NCI-H82 treated with DMSO at 0.1 percent for 48 hours (cell line): ENCODE results near the gene UAP1L1.

Source experiments
- DNase-seq: peaks from one replicate; lab custom pipeline; 2025; ENCODE audit not compliant: unreplicated experiment; lab: John Stamatoyannopoulos, UW

The UAP1L1 gene

DNA sequence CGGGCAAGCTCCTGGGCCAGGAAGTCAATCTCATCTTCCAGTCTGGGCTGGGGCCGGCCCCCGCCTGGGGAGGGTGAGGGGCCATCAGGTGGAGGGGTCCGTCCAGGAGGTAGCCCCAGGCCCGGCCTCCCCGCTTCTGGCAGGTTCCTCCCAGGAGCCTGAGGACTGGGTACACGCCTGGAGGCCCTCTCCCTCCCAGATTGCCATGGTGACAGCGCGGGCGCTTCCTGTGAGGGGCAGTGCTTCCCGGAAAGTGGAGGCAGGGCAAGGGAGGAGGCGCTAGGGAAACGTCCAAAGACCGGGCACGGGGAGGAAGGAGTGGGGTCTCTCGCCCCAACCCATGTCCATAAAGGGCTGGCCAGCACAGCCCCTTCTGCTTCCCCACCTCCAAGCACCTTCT lies 36.2 kb upstream of the UAP1L1 start:
- DNase-seq: no peak

DNA sequence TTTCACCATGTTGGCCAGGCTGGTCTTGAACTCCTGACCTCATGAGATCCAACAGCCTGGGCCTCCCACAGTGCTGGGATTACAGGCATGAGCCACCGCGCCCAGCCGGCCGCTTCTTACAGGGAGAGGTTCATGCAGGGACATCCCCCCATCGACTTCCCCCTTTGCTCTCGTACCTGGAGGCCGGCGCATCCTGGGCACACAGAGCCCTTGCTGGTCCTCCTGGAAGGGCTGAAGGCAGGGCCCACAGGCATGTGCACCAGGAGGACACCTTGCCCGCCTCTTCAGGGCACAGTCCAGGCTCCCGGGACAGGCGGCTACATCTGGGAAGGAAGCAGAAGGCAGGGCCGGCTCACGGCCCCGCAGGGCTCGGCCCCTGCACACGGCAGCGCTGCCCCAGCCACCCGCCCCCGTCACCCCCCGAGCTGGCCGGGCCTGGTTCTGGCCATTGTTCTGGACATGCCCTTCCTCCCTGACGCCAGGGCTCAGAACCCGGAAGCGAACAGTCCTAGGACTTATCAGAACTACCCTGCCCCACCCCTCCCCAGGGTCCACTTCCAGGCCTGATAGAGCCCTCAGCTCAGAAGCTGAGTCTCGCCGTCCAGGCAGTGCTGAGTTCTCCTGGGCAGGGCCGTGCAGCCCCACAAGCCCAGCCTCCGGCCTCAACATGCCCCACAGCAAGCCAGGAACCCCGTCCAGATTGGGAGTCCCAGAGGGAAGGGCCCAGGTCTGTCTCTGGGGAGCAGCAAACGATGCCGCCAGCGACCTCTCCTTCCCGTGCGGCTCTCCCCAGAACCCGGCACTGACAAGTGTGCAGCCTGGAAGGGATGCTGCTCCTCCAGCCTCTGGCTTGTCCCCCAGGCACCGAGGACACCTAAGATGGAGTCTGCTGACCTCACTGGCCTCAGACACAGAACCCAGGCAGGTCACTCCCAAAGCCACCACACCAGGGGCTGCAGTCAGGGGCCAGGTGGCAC lies 34.3 kb upstream of the UAP1L1 start:
- DNase-seq: no peak

DNA sequence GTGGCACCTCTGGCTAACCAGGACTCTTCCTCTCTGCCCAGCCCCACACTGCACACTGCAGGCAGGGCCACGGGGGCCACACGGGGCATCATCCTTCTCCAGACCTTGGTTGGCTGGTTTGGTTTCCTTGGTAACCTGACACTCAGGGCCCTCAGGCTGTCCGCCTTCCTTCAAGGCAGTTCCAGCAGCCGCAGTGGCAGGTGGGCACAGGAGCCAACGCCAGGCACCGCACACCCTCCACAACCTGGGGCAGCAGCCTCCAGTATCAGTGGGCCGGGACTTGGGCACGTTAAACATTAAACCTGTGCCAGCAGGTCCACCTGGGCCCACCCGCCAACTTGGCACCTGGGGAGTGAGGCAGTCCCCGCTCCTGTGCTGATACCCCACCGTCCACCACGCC lies 33.3 kb upstream of the UAP1L1 start:
- no peak for DNase-seq

DNA sequence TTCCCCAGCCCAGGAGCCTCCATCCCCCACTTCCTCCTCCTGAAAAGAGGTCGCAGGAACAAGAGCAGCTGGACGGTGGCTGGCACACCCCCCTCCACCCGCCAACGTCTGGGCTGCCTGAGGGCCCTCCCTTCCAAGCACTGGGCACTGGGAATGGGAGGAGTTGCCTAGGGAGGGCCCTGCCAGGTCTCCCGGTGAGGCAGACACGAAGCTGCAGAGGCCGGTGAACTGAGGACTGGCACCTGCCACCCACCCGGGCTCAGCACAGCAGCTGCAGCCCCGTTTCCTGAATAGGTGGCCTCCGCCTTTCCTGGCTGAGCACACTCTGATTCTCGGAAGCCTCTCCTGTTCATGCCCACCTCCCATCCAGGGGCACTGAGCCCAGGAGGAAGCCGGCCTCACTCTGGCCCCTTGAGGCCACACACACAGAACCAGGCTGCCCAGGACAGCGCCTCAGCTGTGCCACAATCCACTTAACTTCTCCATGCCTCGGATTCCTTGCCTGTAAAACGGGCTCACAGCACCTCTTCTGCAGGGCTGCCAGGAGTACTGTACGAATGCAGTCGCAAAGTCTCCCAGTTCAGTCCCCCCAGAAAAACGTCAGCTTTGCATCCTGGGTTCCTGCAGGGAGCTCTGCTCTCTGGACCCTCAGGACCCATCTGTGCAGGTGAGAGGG lies 32.7 kb upstream of the UAP1L1 start:
- DNase-seq: no peak

DNA sequence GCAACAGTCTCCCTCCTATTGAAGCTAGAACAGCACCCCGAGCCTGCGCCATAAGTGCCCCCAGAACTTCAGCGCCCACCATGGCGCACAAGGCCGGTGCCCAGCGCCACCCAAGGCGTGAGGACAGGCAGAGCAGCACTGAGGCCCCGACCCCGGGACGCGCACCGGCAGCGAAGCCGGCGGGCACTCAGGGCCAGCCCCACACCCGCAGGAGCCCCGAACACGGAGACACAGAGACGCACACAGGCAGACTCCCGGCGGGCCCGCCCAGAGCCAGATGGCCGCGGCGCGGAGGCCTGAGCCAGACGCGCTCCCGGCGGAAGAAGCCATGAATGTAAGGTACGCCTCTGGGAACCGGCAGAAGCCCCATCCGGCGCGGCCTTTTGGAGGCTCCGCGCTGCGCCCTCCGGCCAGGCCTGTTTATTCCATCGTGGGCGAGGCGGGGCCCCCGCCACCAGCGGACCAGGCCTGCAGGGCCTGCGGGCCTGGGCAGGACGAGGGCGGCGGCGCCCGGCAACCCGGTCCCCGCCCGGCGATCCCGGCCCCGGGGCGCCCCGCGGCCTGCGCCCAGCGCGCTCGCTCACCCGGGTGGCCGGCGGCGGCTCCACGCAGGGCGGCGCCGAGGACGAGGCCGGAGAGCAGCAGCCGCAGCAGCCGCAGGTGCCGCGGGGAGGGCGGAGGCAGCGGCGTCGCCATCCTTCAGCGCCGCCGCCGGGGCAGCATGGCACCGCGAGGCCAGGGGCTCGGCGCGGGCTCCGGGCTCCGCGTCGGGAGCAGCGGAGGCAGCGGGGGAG lies 31.8 kb upstream of the UAP1L1 start:
- DNase-seq: no peak

DNA sequence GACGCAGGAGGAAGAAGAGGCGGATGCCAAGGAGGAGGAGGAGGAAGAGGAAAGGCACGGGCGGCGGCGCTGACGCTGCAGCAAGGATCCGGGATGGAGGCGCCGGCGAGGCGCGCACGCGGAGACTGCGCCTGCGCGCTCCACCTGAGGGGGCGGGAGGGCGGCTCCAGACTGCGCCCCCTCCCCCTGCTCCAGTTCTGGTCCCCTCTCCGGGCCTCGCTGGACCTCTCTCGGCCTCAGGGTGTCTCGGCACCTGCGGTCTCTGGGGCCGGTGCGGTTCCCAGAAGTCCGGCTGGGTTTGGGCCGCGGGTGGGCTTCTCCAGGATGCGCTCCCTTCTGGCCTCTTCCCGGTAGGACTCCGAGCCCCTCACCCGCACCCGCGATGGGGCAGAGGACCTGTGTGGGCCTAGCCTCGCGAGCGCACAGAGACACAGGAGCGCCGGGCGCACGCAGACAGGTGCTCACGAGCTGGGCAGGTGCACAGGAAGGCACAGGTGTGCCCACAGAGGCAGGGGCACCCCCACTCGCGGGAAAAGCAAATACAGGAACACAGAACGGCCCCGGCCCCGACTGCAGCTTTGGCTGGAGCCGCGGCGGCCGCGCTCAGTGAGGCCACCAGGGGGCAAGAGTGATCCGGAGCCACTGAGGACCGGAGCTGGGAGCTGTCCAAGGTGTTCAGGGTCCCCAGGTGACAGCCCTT lies 31.1 kb upstream of the UAP1L1 start, which contains the start of gene NPDC1:
TSS of gene NPDC1 (minus strand) at position 90 of the 700 bp plus-strand sequence. CDS start 188 bp downstream, outside the sequence.
- peak; percentile 31 for DNase-seq

DNA sequence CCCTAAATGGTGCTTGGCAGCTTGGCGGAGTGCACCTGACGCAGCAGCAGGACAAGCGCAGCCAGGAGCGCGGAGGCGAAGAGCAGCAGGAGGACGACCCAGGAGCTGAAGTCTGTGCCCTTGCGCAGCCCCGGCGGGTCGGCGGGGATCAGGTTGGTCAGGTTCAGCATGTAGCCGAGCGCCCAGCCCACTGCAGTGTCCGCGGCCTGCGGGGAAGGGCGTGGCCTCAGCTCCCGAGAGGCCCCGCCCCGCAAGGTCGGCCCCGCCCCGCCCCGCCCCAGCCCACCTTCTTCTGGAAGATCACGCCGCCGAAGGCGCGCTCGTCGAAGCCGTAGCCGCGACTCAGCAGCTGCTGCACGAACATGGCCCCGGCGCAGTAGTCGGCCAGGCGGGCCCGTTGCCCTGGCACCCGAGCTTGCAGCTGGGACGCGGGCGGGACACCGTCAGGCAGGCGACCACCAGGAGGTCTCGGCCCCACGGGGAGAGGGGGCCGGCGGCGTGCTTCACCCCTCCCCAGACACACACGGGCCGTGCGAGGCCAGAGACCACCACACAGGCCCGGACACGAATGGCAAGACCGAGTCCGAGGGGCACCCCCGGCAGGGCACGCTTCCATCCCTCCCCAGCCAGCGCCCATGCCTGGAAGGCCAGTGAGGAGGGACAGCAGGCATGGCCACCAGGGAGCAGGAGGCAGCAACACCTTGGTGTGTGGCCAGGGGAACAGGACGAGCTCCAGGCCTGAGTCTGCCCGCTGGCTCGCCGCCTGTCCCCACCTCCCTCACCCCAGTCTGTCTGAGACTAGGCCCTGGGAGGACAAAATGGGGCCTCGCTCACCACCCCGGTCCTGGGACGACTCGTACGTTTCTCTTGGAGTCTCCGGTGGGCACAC lies 28.4 kb upstream of the UAP1L1 start:
- DNase-seq: peak; percentile 12

DNA sequence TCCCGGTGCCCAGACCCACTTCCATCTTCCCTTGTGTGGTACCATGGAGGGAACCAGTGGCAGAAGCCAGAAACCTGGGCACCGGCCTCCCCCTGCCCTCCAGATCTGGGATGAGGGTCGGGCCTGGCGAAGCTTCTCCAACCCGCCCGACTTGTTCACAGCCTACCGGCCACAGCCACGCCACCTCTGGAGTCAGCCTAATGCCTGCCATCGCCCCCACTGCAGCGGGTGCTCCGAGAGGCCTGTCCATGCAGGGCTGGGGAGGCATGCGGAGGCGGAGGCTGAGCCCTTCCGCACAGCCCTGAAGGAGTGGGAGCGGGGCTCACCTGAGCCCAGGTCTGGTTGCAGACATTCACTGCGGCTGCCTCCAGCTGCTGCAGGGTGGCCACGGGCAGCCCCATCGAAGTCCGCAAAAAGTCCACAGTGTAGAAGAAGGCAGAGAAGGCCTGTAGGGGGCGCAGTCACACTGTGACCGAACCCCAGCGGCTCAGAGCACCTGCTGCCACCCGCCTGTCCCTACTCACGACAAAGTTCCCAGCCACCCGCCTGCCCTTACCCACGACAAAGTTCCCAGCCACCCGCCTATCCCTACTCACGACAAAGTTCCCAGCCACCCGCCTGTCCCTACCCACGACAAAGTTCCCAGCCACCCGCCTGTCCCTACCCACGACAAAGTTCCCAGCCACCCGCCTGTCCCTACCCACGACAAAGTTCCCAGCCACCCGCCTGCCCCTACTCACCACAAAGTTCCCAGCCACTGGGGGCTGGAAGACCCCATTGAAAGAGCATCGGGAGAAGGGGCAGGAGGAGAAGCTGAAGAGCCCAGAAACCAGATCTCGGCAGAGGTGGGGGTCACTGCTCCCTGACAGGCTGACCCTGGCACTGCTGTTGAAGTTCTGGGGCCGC lies 27.5 kb upstream of the UAP1L1 start:
- DNase-seq: peak; percentile 25

DNA sequence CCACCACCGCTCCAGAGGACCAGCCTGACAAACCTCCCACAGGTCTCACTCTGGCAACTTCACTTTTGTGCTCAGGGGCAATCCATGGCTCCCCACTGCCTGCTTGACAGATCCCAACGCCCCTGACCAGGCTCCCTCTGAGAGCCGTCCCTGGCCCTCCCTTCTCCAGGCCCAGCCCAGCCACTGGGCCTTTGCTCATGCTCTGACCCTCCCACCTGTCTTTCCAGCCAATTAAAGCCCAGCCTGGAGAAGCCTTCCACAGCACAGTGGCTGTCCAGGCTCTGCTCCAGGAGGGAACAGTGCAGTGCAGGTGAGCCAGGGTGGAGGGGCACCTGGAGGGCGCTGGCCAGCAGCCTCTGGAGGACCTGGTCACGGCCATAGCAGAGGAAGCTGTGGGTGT lies 26.7 kb upstream of the UAP1L1 start:
- no peak for DNase-seq

DNA sequence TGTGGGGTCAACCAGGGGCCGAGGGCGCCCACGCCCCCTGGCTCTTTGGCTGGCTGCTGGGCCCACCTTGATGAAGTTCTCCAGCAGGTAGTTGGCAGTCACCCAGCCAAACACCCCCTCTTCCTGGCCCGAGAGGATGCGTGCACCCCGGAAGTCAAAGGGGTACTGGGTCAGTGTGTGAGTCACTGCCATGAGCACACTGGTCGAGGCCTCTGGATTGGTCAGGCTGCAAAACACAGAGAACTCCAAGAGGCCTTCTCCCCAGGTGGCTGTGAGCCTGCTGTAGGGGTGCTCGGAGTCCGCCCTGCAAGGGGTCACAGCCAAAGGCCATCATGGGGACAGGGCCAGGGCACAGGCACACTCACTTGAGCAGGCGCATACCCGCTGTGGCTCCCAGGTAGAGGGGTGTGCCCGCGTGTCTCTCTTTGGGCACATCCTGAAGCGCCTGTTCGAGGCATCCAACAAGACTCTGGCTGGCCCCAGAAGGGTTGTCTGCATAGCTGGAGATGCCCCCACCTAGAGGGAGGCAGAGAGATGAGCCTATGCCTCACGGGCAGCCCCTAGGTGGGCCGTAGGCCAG lies 26.1 kb upstream of the UAP1L1 start:
- DNase-seq: no peak

DNA sequence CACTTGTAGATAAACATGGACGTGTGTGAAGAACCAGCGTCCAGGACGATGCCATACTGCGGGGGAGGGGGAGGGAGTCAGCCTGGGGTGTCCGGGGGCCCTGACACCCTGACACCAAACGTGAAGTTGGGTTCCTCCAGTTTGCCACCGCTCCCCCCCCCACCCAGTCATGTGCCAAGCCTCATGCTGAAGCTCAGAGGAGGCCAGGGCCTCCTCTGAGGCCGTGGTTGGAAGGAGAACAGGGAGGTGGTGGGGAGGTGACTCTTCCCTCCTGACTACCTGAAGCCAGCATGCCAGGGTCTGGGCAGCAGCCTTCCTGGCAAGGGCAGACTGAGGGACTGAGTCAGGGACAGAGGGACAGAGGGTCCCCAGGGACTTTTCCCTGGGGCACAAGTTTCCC lies 25.0 kb upstream of the UAP1L1 start:
- no peak for DNase-seq

DNA sequence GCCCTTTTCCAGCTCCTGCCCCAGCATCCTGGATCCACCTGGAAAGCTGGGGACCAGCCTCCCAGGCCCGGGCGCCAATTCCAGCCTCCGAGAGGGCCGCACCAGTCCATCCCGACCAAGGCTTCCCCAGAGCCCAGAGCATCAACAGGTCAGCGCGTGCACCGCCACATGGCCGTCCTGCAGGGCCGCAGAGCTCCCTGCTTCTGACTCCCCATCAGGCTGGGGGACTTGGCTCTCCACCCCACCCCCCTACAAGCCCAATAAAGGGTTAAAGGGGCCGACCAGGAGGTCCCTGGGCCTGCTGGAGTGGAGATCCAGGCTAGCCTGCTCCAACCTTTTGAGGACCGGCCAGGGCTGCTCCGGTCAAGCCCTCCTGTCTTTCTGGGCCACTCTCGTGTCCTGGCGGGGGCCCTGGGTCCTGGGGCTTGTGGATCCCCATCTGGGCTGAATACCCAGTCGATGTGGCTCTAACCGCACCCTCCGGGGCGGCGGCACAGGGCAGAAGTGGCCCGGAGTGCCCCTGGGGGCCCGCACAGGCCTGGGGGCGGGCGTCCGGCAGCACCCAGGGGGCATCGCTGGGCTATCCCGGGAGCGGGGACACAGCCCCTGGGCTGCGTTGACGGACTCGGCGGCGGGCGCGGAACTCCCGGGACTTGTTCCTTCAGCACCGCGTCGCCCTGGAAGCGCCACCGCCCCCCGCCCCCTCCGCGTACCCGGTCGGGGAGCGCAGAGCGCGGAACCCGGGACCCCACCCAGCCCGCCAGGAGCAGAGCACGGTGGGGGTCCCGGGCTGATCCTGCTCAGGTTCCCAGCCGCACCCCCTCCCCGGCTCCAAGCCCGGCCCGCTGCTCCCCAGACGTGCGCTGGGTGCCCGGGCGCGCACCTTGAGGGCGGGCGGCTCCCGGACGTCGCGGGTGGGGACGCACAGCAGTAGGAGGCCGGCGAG lies 24.0 kb upstream of the UAP1L1 start:
- DNase-seq: no peak

DNA sequence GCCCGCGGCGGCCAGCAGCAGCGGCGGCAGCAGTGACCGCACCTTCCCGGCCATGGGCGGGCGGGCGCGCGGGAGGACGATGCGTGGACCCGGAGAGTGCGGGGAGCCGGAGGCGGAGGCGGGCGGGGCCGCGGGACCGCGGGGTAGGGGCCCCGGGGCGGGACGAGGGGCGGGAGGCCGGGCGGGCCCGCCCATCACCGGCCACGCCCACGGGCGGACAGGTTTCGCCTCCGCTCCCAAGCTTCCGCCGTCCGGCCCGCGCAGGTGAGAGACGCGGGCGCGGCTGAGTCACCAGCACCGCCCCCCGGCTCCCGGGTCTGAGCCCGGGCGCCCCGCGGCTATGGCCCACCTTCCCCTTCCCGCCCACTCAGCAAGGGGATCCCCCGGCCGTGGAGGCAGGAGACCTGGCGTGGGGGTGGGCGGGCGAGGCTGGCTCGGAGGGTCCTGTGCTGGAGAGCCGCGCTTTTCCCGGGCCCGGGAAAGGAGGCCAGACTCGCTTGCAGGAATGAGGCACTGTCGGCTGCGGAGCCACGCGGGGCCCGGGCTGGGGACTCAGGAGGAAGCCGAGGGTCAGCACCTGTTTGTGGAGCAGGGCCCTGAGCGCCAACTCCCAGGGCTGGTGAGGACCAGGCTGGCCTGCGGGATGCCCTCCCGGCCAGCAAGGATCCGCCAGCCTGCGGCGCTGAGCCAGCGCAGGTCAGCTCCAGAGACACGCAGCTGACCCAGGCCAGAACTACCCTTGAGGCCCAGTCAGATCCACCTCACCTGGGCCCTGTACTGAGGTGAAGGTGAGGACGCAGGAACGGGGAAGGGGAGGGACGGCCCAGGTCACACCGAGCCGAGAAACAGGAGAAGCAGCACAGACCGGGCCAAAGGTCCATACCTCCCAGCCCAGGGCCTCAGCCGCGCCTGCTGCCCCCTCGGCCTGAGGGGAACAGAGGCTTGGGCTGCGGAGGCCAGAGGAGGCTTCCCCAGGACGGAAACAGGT lies 23.1 kb upstream of the UAP1L1 start, which contains the start of gene ENTPD2:
TSS of gene ENTPD2 (minus strand) at position 118 of the 988 bp plus-strand sequence. CDS start at position 54, 64 bp downstream.
- no peak for DNase-seq

DNA sequence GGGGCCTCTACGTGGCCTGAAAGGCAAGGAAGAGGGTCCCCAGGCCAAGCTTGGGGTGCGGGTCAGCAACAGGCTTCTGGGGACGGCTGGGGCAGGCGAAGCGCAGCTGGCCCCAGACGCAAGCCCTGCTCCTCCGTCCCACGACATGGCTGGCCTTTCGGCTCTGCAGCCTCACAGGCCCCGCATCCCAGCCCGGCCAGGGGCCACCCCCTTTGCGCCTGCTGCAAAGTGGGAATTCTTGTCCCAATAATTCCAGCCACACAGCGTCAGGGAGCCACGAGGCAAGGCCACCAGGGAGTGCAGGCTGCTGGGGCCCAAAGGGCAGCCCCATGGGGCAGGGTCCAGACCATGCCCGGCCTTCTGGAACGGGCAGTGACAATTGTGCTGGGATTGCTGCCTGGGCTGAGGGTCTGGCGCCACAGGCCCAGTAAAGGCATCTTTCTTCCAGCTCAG lies 22.4 kb upstream of the UAP1L1 start:
- DNase-seq: no peak

DNA sequence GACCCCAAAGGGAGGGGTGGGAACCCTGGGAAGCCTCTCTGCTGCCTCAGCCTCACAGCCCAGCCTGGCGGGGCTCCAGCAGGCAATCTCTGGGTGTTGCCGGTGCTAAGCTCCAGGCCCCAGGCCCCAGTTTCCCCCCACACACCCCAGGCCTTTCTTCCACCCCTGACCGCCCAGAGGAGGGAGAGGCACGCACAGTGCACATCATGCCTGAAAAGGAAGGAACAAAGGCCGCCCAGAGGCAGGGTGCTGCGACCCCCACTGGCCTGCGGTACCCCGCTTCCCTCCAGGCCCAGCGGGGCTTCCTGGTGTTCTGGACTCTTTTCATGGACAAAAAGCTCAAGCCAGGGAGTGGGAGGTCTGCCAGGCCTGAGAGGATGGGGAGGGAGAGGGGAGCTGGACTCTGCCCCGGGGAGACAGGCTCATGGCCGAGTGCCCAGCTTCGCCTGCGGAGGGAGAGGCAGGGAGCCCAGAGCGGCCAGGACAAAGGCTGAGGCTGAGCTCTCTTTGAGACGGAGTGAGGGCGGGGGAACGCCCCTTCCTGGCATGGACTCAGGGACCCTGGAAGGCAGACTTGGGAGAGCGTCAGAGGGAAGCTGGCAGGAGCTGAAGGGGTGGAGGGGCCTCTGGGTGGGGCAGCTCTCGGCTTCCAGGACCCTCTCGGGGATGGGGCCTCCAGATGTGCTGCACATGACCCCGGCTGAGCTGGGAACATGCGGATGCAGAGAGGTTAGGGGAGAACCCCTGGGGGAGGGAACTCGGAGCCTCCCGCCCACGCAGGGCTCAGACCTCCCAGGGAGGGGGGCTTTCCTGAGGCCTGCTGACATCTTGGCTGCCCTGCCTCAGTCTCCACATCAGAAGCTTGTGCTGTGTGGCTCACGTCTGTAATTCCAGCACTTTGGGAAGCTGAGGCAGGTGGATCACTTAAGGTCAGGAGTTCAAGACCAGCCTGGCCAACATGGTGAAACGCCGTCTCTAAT lies 21.6 kb upstream of the UAP1L1 start:
- no peak for DNase-seq
